ENCODE measurements around the gene PCDHA4. TPM values are rescaled to one million over a fixed set of nuclear protein-coding genes. Genes with fewer than 3 reads are reported as not detected.
"Not testable (repeated sequence)": the region's sequence is repeated elsewhere in the genome, so short reads cannot be mapped to it uniquely, and the experiment has no call there.

The PCDHA4 gene
- total RNA-seq, 1 experiment from 2014 or later, result 4.8 TPM

DNA sequence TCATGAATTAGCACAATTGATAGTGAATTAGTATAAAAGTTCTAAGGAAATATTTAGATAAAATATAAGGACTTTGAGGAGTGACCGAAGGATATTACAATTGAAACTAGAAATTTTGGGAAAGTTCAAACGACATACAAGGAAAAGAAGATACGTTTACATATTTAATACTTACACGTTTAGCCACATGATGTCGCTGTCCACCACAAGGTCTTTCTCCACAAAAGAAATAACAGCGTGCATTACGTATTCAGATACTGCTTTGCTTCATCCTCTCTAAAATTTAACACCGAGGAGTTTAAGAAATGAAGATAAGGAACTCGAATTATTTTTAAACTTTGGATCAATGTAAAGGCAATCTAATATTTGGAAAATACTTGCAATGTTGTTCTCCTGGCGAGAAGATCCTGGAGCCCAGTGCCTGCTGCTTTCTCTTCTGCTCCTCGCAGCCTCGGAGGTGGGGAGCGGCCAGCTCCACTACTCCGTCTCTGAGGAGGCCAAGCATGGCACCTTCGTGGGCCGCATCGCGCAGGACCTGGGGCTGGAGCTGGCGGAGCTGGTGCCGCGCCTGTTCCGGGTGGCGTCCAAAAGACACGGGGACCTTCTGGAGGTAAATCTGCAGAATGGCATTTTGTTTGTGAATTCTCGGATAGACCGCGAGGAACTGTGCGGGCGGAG is 5.9 kb upstream of the PCDHA4 start, which contains the start of gene PCDHA3:
PCDHA3 (plus strand) TSS at position 242 of the 678 bp plus-strand sequence.
- no peaks in the 10 kb centered on the region for H3K27me3 Mint-ChIP-seq (ENCODE audit: unreplicated experiment)
- H3K36me3 Mint-ChIP-seq (ENCODE audit: insufficient read depth, unreplicated experiment), result peaks cover 5% of the 10 kb centered on the region
- BruUV-seq (replicated peaks), result no TSS peak
- no peak within 1 kb of the TSS for H3K4me3 Mint-ChIP-seq (ENCODE audit: low read depth, unreplicated experiment)
- no peak for TF ChIP-seq CTCF (IDR thresholded peaks at IDR 0.05; ENCODE audit: unreplicated experiment)
- intact Hi-C loops (cut with micrococcal nuclease; ENCODE audit: unreplicated experiment), result loop anchor here (10.0 kb wide), 1 partner anchor 754 kb away; no protein-coding TSS in a partner anchor
- H3K9me3 Mint-ChIP-seq (ENCODE audit: low read depth, unreplicated experiment), result peaks cover 7% of the 10 kb centered on the region
- CTCF ChIA-PET, result no interaction called here
- no peak within 1 kb of the TSS for H3K27ac Mint-ChIP-seq (ENCODE audit: unreplicated experiment)
- H3K4me1 Mint-ChIP-seq (ENCODE audit: low read depth, unreplicated experiment), result no peaks in the 10 kb centered on the region
- no peak for DNase-seq

- peaks cover 5% of the 10 kb centered on the region for H3K36me3 Mint-ChIP-seq (ENCODE audit: insufficient read depth, unreplicated experiment)
- DNase-seq, result no peak
- H3K27ac Mint-ChIP-seq (ENCODE audit: unreplicated experiment), result no peak overlapping the region
- TF ChIP-seq CTCF (IDR thresholded peaks at IDR 0.05; ENCODE audit: unreplicated experiment), result no peak
- H3K27me3 Mint-ChIP-seq (ENCODE audit: unreplicated experiment), result no peaks in the 10 kb centered on the region
- H3K4me3 Mint-ChIP-seq (ENCODE audit: low read depth, unreplicated experiment), result no peak overlapping the region
- no peaks in the 10 kb centered on the region for H3K4me1 Mint-ChIP-seq (ENCODE audit: low read depth, unreplicated experiment)
- BruUV-seq (replicated peaks), result no TSS peak
- peaks cover 7% of the 10 kb centered on the region for H3K9me3 Mint-ChIP-seq (ENCODE audit: low read depth, unreplicated experiment)
- intact Hi-C loops (cut with micrococcal nuclease; ENCODE audit: unreplicated experiment), result loop anchor here (10.0 kb wide), 1 partner anchor 753 kb away; no protein-coding TSS in a partner anchor
- CTCF ChIA-PET, result no interaction called here
Observed at GRCh38 chr5:140801494-140801841, 5.4 kb upstream of the PCDHA4 start.

GRCh38 chr5:140802381-140802780 is 4.5 kb upstream of the PCDHA4 start:
- DNase-seq; H3K4me3 Mint-ChIP-seq (ENCODE audit: low read depth, unreplicated experiment); H3K27ac Mint-ChIP-seq (ENCODE audit: unreplicated experiment); H3K4me1 Mint-ChIP-seq (ENCODE audit: low read depth, unreplicated experiment); H3K27me3 Mint-ChIP-seq (ENCODE audit: unreplicated experiment); CTCF ChIA-PET; BruUV-seq (replicated peaks); H3K9me3 Mint-ChIP-seq (ENCODE audit: low read depth, unreplicated experiment): not testable (repeated sequence)
- peaks cover 12% of the 10 kb centered on the region for H3K36me3 Mint-ChIP-seq (ENCODE audit: insufficient read depth, unreplicated experiment)
- intact Hi-C loops (cut with micrococcal nuclease; ENCODE audit: unreplicated experiment), result loop anchor here (10.0 kb wide), 1 partner anchor 752 kb away; no protein-coding TSS in a partner anchor

- intact Hi-C loops (cut with micrococcal nuclease; ENCODE audit: unreplicated experiment), result loop anchor here (10.0 kb wide), 1 partner anchor 752 kb away; no protein-coding TSS in a partner anchor
- no peak overlapping the region for H3K27ac Mint-ChIP-seq (ENCODE audit: unreplicated experiment)
- CTCF ChIA-PET, result no interaction called here
Observed at GRCh38 chr5:140802781-140803271, 4.0 kb upstream of the PCDHA4 start.

DNA sequence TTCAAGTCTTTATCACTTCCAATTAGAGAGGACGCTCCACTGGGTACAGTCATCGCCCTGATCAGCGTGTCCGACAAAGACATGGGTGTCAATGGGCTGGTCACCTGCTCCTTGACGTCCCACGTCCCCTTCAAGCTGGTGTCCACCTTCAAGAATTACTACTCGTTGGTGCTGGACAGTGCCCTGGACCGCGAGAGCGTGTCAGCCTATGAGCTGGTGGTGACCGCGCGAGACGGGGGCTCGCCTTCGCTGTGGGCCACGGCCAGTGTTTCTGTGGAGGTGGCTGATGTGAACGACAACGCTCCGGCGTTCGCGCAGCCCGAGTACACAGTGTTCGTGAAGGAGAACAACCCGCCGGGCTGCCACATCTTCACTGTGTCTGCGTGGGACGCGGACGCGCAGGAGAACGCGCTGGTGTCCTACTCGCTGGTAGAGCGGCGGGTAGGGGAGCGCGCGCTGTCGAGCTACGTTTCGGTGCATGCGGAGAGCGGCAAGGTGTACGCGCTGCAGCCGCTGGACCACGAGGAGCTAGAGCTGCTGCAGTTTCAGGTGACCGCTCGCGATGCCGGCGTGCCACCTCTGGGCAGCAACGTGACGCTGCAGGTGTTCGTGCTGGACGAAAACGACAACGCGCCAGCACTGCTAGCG is 1.5 kb downstream of the PCDHA4 start:
- not testable (repeated sequence) for BruUV-seq (replicated peaks); H3K4me3 Mint-ChIP-seq (ENCODE audit: low read depth, unreplicated experiment); H3K27me3 Mint-ChIP-seq (ENCODE audit: unreplicated experiment); DNase-seq; H3K4me1 Mint-ChIP-seq (ENCODE audit: low read depth, unreplicated experiment); H3K27ac Mint-ChIP-seq (ENCODE audit: unreplicated experiment)
- intact Hi-C loops (cut with micrococcal nuclease; ENCODE audit: unreplicated experiment), result loop anchor here (10.0 kb wide), 1 partner anchor 746 kb away; no protein-coding TSS in a partner anchor
- peaks cover 15% of the 10 kb centered on the region for H3K36me3 Mint-ChIP-seq (ENCODE audit: insufficient read depth, unreplicated experiment)
- CTCF ChIA-PET, result interaction anchor here (0.7 to 1.1 kb wide), 2 partner anchors 231 to 233 kb away, joined by 3 to 6 read pairs; no protein-coding TSS in a partner anchor
- peaks cover 16% of the 10 kb centered on the region for H3K9me3 Mint-ChIP-seq (ENCODE audit: low read depth, unreplicated experiment)

More at GRCh38 chr5:140802781-140803271, 4.0 kb upstream of the PCDHA4 start:
- H3K36me3 Mint-ChIP-seq (ENCODE audit: insufficient read depth, unreplicated experiment), result peaks cover 15% of the 10 kb centered on the region
- no peak for DNase-seq
- BruUV-seq (replicated peaks), result no TSS peak
- no peaks in the 10 kb centered on the region for H3K4me1 Mint-ChIP-seq (ENCODE audit: low read depth, unreplicated experiment)
- peaks cover 7% of the 10 kb centered on the region for H3K9me3 Mint-ChIP-seq (ENCODE audit: low read depth, unreplicated experiment)
- H3K27me3 Mint-ChIP-seq (ENCODE audit: unreplicated experiment), result no peaks in the 10 kb centered on the region
- no peak for TF ChIP-seq CTCF (IDR thresholded peaks at IDR 0.05; ENCODE audit: unreplicated experiment)
- no peak overlapping the region for H3K4me3 Mint-ChIP-seq (ENCODE audit: low read depth, unreplicated experiment)
